Lower leg skin (tissue), 4 donors: ENCODE results near the gene SDK2. TPM values are rescaled to one million over a fixed set of nuclear protein-coding genes. Genes with fewer than 3 reads are reported as not detected.

ENCODE experiments used
- DNase-seq, 2 donors: peaks; one replicate each; pipeline ENCODE4 v3.0.0-alpha.2; 2019; ENCODE audit warnings: low spot score in 2 of 2
- H3K4me3 ChIP-seq: fragments of 200-600 bp; sonication (generic); 2 replicates; pipeline ENCODE4 v1.5.1; 2017; ENCODE audit warnings: mild to moderate bottlenecking, low read depth; ENCODE audit not compliant: poor library complexity, severe bottlenecking
- CTCF ChIP-seq, 3 donors: fragments of 450-650 bp; IDR thresholded peaks; one replicate each; pipeline ENCODE4 v1.5.1; 2016; ENCODE audit warnings: antibody characterized with exemption in 3 of 3, mild to moderate bottlenecking in 3 of 3, moderate library complexity in 2 of 3
- POLR2A ChIP-seq, 2 donors: fragments of 450-650 bp; IDR thresholded peaks; one replicate each; pipeline ENCODE4 v1.6.1; 2016 to 2017; ENCODE audit warnings: antibody characterized with exemption in 2 of 2, mild to moderate bottlenecking in 1 of 2, moderate library complexity in 1 of 2
- whole genome bisulfite sequencing, 2 donors: methylation state at CpG; one replicate each; pipeline ENCODE4 v1.1.5; 2018; 5-methylcytosine and 5-hydroxymethylcytosine counted together
- intact Hi-C: fragments of 100-400 bp; cut with DNase I; formaldehyde crosslinking; loops from one replicate; pipeline ENCODE4 v1.15.0; 2023; ENCODE audit warnings: low total_unique reads
- total RNA-seq, 4 donors: library from RNA; depleted of rRNA; stranded (reverse); fragments of >200 nt; gene quantifications; one replicate each; pipeline ENCODE4 v1.1.0, GENCODE V29; 2016

SDK2 gene
- total RNA-seq, 4 donors from 2014 or later, result 1.5 to 4.4 (median 1.6) TPM

DNA sequence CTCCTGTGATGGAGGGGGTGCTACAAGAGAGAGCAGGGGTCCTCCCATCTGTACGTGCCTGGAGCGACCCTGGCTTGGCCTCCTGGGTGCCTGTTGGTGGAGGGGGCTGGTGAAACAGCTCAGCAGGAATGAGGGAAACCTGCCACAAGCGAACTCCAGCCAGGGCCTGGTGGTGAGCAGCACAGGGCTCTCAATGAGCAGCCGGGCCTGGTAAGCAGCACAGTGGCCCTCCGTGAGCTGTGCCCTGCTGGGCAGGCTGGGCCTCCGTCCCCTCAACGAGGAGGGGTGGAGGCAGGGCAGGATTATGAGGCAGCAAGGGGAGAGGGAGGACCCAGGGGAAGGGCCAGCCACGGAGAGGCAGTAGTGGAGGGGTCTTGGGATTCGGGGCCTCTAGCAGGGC lies 101.9 kb downstream of the SDK2 start:
- TF ChIP-seq POLR2A (IDR thresholded peaks at IDR 0.05), result no peak
- TF ChIP-seq CTCF (IDR thresholded peaks at IDR 0.05), result no peak
- WGBS, 2 donors, result 84 to 86% methylated on average over 9 of the region's 9 CpGs
- no peak for DNase-seq
- intact Hi-C loops, result no loop called here
- no peak overlapping the region for H3K4me3 ChIP-seq

- intact Hi-C loops, result no loop called here
- no peak overlapping the region for H3K4me3 ChIP-seq
- no peak for TF ChIP-seq POLR2A (IDR thresholded peaks at IDR 0.05)
- no peak for TF ChIP-seq CTCF (IDR thresholded peaks at IDR 0.05)
- no peak for DNase-seq
- 52 to 65% methylated on average over 16 of the region's 16 CpGs for WGBS, 2 donors
These were observed 102.7 kb downstream of the SDK2 start for GRCh38 chr17:73541561-73541981.

- TF ChIP-seq CTCF (IDR thresholded peaks at IDR 0.05), result no peak
- TF ChIP-seq POLR2A (IDR thresholded peaks at IDR 0.05), result no peak
- WGBS, 2 donors, result 46 to 57% methylated on average over 6 of the region's 6 CpGs
- no peak for DNase-seq
- intact Hi-C loops, result no loop called here
- no peak overlapping the region for H3K4me3 ChIP-seq
These were observed 103.1 kb downstream of the SDK2 start for GRCh38 chr17:73541111-73541510.

GRCh38 chr17:73539166-73539565 lies 105.1 kb downstream of the SDK2 start:
- intact Hi-C loops, result no loop called here
- no peak for TF ChIP-seq POLR2A (IDR thresholded peaks at IDR 0.05)
- TF ChIP-seq CTCF (IDR thresholded peaks at IDR 0.05), result no peak
- 70 to 72% methylated on average over 9 of the region's 9 CpGs for WGBS, 2 donors
- DNase-seq, result no peak
- H3K4me3 ChIP-seq, result no peak overlapping the region

GRCh38 chr17:73538445-73538844 lies 105.8 kb downstream of the SDK2 start:
- DNase-seq, result no peak
- TF ChIP-seq CTCF (IDR thresholded peaks at IDR 0.05), result no peak
- no peak for TF ChIP-seq POLR2A (IDR thresholded peaks at IDR 0.05)

More at GRCh38 chr17:73538445-73538844, 105.8 kb downstream of the SDK2 start:
- WGBS, 2 donors, result 94 to 95% methylated on average over 7 of the region's 7 CpGs
- intact Hi-C loops, result no loop called here
- H3K4me3 ChIP-seq, result no peak overlapping the region
